Thyroid gland (tissue), 4 donors: ENCODE data around the gene CIROP. TPM values are rescaled to one million over a fixed set of nuclear protein-coding genes. Genes with fewer than 3 reads are reported as not detected.
"Not testable (repeated sequence)": the region's sequence is repeated elsewhere in the genome, so short reads cannot be mapped to it uniquely, and the experiment has no call there.

Experiments used
- DNase-seq, 2 donors: peaks; one replicate each; pipeline ENCODE4 v3.0.0-alpha.2; 2019
- H3K27ac ChIP-seq, 3 donors: fragments of 200-600 bp; sonication (generic); 1 replicate in 2 of 3; 2 replicates in 1 of 3; pipeline ENCODE4 v1.5.1; 2016 to 2019; ENCODE audit warnings: mild to moderate bottlenecking in 1 of 3, moderate library complexity in 1 of 3
- H3K27me3 ChIP-seq: fragments of 200-600 bp; sonication (generic); one replicate; pipeline ENCODE4 v1.5.1; 2019
- H3K36me3 ChIP-seq, 2 donors: fragments of 200-600 bp; sonication (generic); one replicate each; pipeline ENCODE4 v1.5.1; 2016 to 2019
- H3K4me1 ChIP-seq, 2 donors: fragments of 200-600 bp; sonication (generic); one replicate each; pipeline ENCODE4 v1.5.1; 2017 to 2019
- H3K4me3 ChIP-seq, 3 donors: fragments of 200-600 bp; sonication (generic); replicated peaks in 1 of 3; 1 replicate in 2 of 3; 2 replicates in 1 of 3; pipeline ENCODE4 v1.5.1; 2016; ENCODE audit warnings: mild to moderate bottlenecking in 1 of 3
- H3K9me3 ChIP-seq: fragments of 200-600 bp; sonication (generic); one replicate; pipeline ENCODE4 v1.5.1; 2017
- POLR2A ChIP-seq, 2 donors: fragments of 450-650 bp; IDR thresholded peaks; one replicate each; pipeline ENCODE4 v1.6.1; 2017; ENCODE audit warnings: antibody characterized with exemption in 2 of 2, mild to moderate bottlenecking in 2 of 2, moderate library complexity in 1 of 2
- WGBS, 2 donors: methylation state at CpG; one replicate each; pipeline ENCODE4 v1.1.5; 2017; 5-methylcytosine and 5-hydroxymethylcytosine counted together
- intact Hi-C: fragments of 100-400 bp; cut with DNase I; formaldehyde crosslinking; loops from one replicate; pipeline ENCODE4 v1.15.1; 2023
- total RNA-seq, 4 donors: library from RNA; depleted of rRNA; stranded (reverse); fragments of >200 nt; gene quantifications; one replicate each; pipeline ENCODE4 v1.2.3, GENCODE V29; 2016
- TF ChIP-seq, protein P1 (sequence below), 6 experiments: fragments of 200-600 bp in 3 of 6; fragments of 450-650 bp in 3 of 6; sonication (generic) in 3 of 6; IDR thresholded peaks; one replicate each; pipeline ENCODE4 v1.5.1; 2016 to 2019; ENCODE audit warnings: antibody characterized with exemption in 6 of 6, mild to moderate bottlenecking in 2 of 6, inconsistent platforms in 1 of 6, moderate library complexity in 1 of 6

Gene CIROP
- total RNA-seq, 4 donors from 2014 or later: 0.11 TPM; not detected in 3

DNA sequence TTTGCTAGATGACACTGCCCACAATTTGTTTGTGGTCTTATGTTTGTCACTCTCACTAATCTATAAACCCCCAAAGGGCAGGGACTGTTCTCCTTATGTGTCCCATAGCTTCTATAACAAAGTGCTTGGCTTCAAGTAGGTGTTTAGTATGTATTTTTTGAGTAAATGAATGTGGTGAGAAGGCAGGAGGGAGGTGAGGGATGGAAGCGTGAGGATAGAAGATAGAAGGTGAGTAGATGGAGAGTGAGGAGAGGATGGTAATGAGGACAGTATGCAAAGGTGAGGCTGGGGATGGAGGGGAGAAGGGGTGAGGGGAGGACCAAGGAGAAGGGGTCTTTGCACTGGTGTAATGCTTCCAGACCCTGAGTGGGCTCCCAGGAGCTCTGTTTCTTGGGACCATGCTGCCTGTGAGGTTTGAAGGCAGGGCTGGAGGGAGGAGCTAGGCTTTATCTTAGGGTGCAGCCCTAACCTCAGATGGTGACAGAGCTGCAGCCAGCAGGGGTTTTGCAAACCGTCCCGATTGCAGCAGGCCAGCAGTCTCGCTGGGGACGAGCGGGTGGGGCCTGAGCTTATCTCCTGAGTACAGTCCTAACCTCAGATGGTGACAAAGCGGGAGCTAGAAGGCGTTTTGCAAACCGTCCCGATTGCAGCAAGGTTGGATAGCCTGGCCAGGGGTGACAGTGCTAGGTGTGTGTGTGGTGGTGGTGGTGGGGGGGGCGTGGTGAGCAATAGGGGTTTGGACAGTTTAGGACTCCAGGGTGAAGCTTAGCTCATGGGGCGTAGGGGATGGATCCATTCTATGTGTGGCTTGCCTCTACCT is 7.8 kb upstream of the CIROP start:
- H3K27ac ChIP-seq: no peak overlapping the region
- no peak for DNase-seq
- no peaks in the 10 kb centered on the region for H3K36me3 ChIP-seq
- H3K4me3 ChIP-seq: no peak overlapping the region
- intact Hi-C loops: loop anchor here (5.0 to 10.0 kb wide), 2 partner anchors 45 to 272 kb away; no protein-coding TSS in a partner anchor
- 63 to 68% methylated on average over 9 to 12 of the region's 12 CpGs for WGBS, 2 donors
- TF ChIP-seq, protein P1, sequence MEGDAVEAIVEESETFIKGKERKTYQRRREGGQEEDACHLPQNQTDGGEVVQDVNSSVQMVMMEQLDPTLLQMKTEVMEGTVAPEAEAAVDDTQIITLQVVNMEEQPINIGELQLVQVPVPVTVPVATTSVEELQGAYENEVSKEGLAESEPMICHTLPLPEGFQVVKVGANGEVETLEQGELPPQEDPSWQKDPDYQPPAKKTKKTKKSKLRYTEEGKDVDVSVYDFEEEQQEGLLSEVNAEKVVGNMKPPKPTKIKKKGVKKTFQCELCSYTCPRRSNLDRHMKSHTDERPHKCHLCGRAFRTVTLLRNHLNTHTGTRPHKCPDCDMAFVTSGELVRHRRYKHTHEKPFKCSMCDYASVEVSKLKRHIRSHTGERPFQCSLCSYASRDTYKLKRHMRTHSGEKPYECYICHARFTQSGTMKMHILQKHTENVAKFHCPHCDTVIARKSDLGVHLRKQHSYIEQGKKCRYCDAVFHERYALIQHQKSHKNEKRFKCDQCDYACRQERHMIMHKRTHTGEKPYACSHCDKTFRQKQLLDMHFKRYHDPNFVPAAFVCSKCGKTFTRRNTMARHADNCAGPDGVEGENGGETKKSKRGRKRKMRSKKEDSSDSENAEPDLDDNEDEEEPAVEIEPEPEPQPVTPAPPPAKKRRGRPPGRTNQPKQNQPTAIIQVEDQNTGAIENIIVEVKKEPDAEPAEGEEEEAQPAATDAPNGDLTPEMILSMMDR (IDR thresholded peaks at IDR 0.05): no peak
- TF ChIP-seq POLR2A (IDR thresholded peaks at IDR 0.05): no peak
- no peaks in the 10 kb centered on the region for H3K27me3 ChIP-seq
- no peaks in the 10 kb centered on the region for H3K9me3 ChIP-seq
- H3K4me1 ChIP-seq: peaks cover 6 to 25% of the 10 kb centered on the region in 2 donors

DNA sequence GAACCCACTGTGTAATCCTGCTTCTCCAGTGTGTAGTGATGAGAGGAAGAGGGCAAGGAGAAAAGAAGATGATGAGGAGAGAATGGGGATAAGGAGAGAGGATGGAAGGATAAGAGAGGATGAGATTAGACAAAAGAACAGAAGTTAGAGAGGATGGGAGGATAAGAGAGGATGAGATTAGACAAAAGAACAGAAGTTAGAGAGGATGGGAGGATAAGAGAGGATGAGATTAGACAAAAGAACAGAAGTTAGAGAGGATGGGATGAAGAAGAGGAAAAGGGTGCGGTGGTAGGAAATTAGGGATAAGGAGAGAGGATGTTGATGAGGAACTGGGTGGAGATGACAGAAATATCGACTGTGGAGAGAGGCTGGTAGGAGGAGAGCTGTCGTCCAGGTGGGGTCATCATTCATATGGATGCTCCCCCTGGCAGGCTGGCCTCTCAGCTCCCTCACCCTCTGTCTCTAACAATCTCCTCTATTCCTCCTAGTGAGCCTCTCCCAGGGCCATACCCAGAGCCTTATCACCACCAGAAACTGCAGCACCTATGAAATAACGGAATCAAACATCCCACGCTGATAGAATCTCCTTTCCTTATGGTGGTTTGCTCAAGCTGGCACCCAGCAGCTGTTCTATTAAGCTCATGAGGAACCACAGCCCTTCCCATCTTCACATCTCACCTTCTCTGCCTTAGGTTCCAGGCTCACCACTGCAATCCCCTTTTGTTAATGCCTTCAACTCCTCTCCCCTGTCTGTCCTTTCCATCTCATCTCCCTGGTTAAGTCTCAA is 6.0 kb upstream of the CIROP start:
- intact Hi-C loops: loop anchor here (5.0 to 10.0 kb wide), 2 partner anchors 43 to 274 kb away; no protein-coding TSS in a partner anchor
- H3K9me3 ChIP-seq: no peaks in the 10 kb centered on the region
- H3K36me3 ChIP-seq: no peaks in the 10 kb centered on the region
- H3K27me3 ChIP-seq: no peaks in the 10 kb centered on the region
- peaks cover 6 to 40% of the 10 kb centered on the region in 2 donors for H3K4me1 ChIP-seq
- DNase-seq: no peak
- no peak overlapping the region for H3K4me3 ChIP-seq
- TF ChIP-seq, protein P1 (IDR thresholded peaks at IDR 0.05): no peak
- TF ChIP-seq POLR2A (IDR thresholded peaks at IDR 0.05): no peak
- H3K27ac ChIP-seq: no peak overlapping the region
- 72 to 79% methylated on average over 5 of the region's 5 CpGs for WGBS, 2 donors

DNA sequence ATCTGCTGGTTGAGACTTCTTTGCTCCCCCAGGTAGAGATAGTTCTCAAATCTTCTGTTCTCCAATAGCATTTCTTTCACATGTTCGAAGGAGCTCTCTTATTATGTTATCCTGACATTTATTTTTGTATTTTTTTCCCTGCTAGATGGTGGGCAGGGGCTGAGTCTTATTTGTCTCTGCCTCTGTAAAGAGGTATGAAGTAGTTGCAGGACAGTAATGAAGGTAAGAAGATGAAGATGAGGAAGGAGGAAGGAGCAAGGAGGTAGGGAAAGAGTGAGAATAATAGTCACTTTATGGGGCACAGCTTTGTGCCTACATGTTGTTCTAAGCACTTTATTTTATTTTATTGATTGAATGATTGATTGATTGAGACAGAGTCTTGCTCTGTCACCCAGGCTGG is 5.0 kb upstream of the CIROP start:
- H3K27ac ChIP-seq: no peak overlapping the region
- TF ChIP-seq, protein P1 (IDR thresholded peaks at IDR 0.05): no peak
- no peak for TF ChIP-seq POLR2A (IDR thresholded peaks at IDR 0.05)
- H3K4me3 ChIP-seq: no peak overlapping the region
- H3K9me3 ChIP-seq: no peaks in the 10 kb centered on the region
- no peaks in the 10 kb centered on the region for H3K27me3 ChIP-seq
- peaks cover 15 to 44% of the 10 kb centered on the region in 2 donors for H3K4me1 ChIP-seq
- WGBS, 2 donors: 83 to 88% methylated on average over 1 of the region's 1 CpG
- H3K36me3 ChIP-seq: no peaks in the 10 kb centered on the region
- DNase-seq: no peak
- intact Hi-C loops: loop anchor here (5.0 to 10.0 kb wide), 2 partner anchors 42 to 275 kb away; no protein-coding TSS in a partner anchor

DNA sequence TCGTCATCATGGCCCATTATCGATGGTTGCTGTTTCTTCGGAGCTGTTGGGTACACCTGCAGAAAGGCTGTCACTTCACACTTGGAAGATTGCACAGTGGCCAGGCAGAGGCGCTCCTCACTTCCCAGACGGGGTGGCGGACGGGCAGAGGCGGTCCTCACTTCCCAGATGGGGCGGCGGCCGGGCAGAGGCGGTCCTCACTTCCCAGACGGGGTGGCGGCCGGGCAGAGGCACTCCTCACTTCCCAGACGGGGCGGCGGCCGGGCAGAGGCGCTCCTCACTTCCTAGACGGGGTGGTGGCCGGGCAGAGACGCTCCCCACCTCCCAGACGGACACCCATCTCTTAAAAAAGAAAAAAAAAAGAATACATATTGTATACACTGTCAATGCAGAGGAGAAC is 3.4 kb upstream of the CIROP start:
- peaks cover 9 to 30% of the 10 kb centered on the region in 2 donors for H3K4me1 ChIP-seq
- DNase-seq, H3K36me3 ChIP-seq, H3K9me3 ChIP-seq, H3K27me3 ChIP-seq, H3K27ac ChIP-seq, intact Hi-C loops, H3K4me3 ChIP-seq: not testable (repeated sequence)
- WGBS, 2 donors: 89 to 91% methylated on average over 23 to 24 of the region's 24 CpGs

DNA sequence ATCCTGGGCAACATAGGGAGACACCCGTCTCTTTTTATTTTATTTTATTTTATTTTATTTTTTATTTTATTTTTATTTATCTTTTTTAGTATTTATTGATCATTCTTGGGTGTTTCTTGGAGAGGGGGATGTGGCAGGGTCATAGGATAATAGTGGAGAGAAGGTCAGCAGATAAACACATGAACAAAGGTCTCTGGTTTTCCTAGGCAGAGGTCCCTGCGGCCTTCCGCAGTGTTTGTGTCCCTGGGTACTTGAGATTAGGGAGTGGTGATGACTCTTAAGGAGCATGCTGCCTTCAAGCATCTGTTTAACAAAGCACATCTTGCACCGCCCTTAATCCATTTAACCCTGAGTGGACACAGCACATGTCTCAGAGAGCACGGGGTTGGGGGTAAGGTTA is 2.8 kb upstream of the CIROP start:
- H3K27ac ChIP-seq: peak overlapping the region in 2 of 3 donors; percentile 47 to 73
- DNase-seq, H3K4me3 ChIP-seq, H3K36me3 ChIP-seq, H3K9me3 ChIP-seq, intact Hi-C loops, H3K27me3 ChIP-seq: not testable (repeated sequence)
- peaks cover 9 to 28% of the 10 kb centered on the region in 2 donors for H3K4me1 ChIP-seq
- WGBS, 2 donors: 45 to 52% methylated on average over 5 of the region's 5 CpGs

DNA sequence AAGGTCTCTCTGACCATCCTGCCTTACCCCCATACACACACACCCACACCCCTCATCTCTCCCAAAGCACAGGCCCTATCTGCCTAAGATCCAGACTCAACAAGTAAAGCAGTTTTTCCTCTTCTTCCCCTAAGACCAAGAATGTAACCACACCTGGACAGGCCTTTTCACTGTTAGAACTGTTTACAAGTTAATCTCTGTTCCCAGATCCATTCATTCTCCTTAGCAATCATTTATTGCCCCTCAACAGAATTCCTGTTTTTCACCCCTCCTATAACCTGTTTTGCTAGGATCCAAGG is 1.9 kb upstream of the CIROP start:
- intact Hi-C loops: no loop called here
- H3K4me3 ChIP-seq: no peak overlapping the region
- peaks cover 9 to 28% of the 10 kb centered on the region in 2 donors for H3K4me1 ChIP-seq
- peak overlapping the region; percentile 47 to 86 (median 73) for H3K27ac ChIP-seq
- no peaks in the 10 kb centered on the region for H3K9me3 ChIP-seq
- no peaks in the 10 kb centered on the region for H3K36me3 ChIP-seq
- DNase-seq: no peak
- no peaks in the 10 kb centered on the region for H3K27me3 ChIP-seq
- TF ChIP-seq POLR2A (IDR thresholded peaks at IDR 0.05): no peak
- TF ChIP-seq, protein P1 (IDR thresholded peaks at IDR 0.05): no peak
